ENCODE data around the gene CD58. TPM values are rescaled to one million over a fixed set of nuclear protein-coding genes. Genes with fewer than 3 reads are reported as not detected.
"Not testable (repeated sequence)": the region's sequence is repeated elsewhere in the genome, so short reads cannot be mapped to it uniquely, and the experiment has no call there.

The CD58 gene
- total and polyA plus RNA-seq, 2 of the 4 experiments (the other 2 are of a cell fraction) = 5.4 to 5.7 TPM

GRCh38 chr1:116593401-116593800, 22.6 kb upstream of the CD58 start:
- H3K36me3 ChIP-seq (ENCODE audit: control insufficient read depth, insufficient read depth, low read length); POLR2A ChIA-PET (ENCODE audit: unreplicated experiment); CTCF ChIA-PET; H3K56ac ChIP-seq (ENCODE audit: extremely low read depth, insufficient read depth, low read length); H3K23ac ChIP-seq (ENCODE audit: low read depth, low read length); H3K9ac ChIP-seq (ENCODE audit: low read depth, low read length); H3K4me1 ChIP-seq (ENCODE audit: control insufficient read depth, insufficient read depth, low read length); H2BK15ac ChIP-seq (ENCODE audit: low read depth, low read length); BruUV-seq (replicated peaks); H3K14ac ChIP-seq (replicated peaks; ENCODE audit: low read depth, low read length); H3K27me3 ChIP-seq (ENCODE audit: control insufficient read depth, insufficient read depth, low read length); DNase-seq; H3K79me1 ChIP-seq (ENCODE audit: low read depth in 1 of 2, low read length in 2 of 2); H2BK120ac ChIP-seq (ENCODE audit: low read depth, low read length); H2BK20ac ChIP-seq (ENCODE audit: low read depth, low read length); H4K8ac ChIP-seq (ENCODE audit: low read depth in 2 of 2, low read length in 2 of 2); H2AK5ac ChIP-seq (ENCODE audit: low read depth, low read length); ATAC-seq (ENCODE audit: low read depth); H4K5ac ChIP-seq (ENCODE audit: low read depth, low read length); H3K4me3 ChIP-seq (ENCODE audit: insufficient read depth, low read depth, low read length); H2AFZ ChIP-seq (replicated peaks; ENCODE audit: low read length, poor library complexity); in situ Hi-C loops (cut with MboI; ENCODE audit: low sequenced_read_pairs); H2AK9ac ChIP-seq (replicated peaks; ENCODE audit: low read depth, low read length, poor library complexity); H4K91ac ChIP-seq (ENCODE audit: insufficient read depth, low read depth, low read length); H3K4me2 ChIP-seq (ENCODE audit: low read depth, low read length); H4K20me1 ChIP-seq (ENCODE audit: insufficient read depth, low read length); intact Hi-C loops (cut with micrococcal nuclease); H3K27ac ChIP-seq (ENCODE audit: insufficient read depth, low read length); dilution Hi-C loops (cut with HindIII; ENCODE audit: low sequenced_read_pairs, unreplicated experiment); H3K4ac ChIP-seq (ENCODE audit: low read depth, low read length); H3K9me3 ChIP-seq (ENCODE audit: control insufficient read depth, insufficient read depth, low read length); H2BK5ac ChIP-seq (ENCODE audit: low read depth, low read length, poor library complexity, severe bottlenecking); H3K18ac ChIP-seq (ENCODE audit: low read depth, low read length); H3K9me1 ChIP-seq (ENCODE audit: insufficient read depth, low read length): not testable (repeated sequence)
- no CpG with 5 or more reads among the region's 5 CpGs for WGBS, 2 experiments (ENCODE audit: extremely low coverage in 2 of 2, insufficient read length in 1 of 2)

GRCh38 chr1:116591951-116592605, 21.3 kb upstream of the CD58 start:
- H3K79me1 ChIP-seq (ENCODE audit: low read depth in 1 of 2, low read length in 2 of 2); H3K23ac ChIP-seq (ENCODE audit: low read depth, low read length); H3K4me3 ChIP-seq (ENCODE audit: insufficient read depth, low read depth, low read length); H3K36me3 ChIP-seq (ENCODE audit: control insufficient read depth, insufficient read depth, low read length); H2AK5ac ChIP-seq (ENCODE audit: low read depth, low read length); in situ Hi-C loops (cut with MboI; ENCODE audit: low sequenced_read_pairs); BruUV-seq (replicated peaks); H2BK120ac ChIP-seq (ENCODE audit: low read depth, low read length); H2BK20ac ChIP-seq (ENCODE audit: low read depth, low read length); H2BK15ac ChIP-seq (ENCODE audit: low read depth, low read length); H3K9me3 ChIP-seq (ENCODE audit: control insufficient read depth, insufficient read depth, low read length); H3K27me3 ChIP-seq (ENCODE audit: control insufficient read depth, insufficient read depth, low read length); H2AFZ ChIP-seq (replicated peaks; ENCODE audit: low read length, poor library complexity); H4K8ac ChIP-seq (ENCODE audit: low read depth in 2 of 2, low read length in 2 of 2); H3K4ac ChIP-seq (ENCODE audit: low read depth, low read length); H3K14ac ChIP-seq (replicated peaks; ENCODE audit: low read depth, low read length); POLR2A ChIA-PET (ENCODE audit: unreplicated experiment); H3K4me1 ChIP-seq (ENCODE audit: control insufficient read depth, insufficient read depth, low read length); H2AK9ac ChIP-seq (replicated peaks; ENCODE audit: low read depth, low read length, poor library complexity); H4K91ac ChIP-seq (ENCODE audit: insufficient read depth, low read depth, low read length); H3K18ac ChIP-seq (ENCODE audit: low read depth, low read length); DNase-seq; H4K20me1 ChIP-seq (ENCODE audit: insufficient read depth, low read length); H4K5ac ChIP-seq (ENCODE audit: low read depth, low read length); H3K4me2 ChIP-seq (ENCODE audit: low read depth, low read length); H3K56ac ChIP-seq (ENCODE audit: extremely low read depth, insufficient read depth, low read length); H3K9me1 ChIP-seq (ENCODE audit: insufficient read depth, low read length); H3K27ac ChIP-seq (ENCODE audit: insufficient read depth, low read length); intact Hi-C loops (cut with micrococcal nuclease); H3K9ac ChIP-seq (ENCODE audit: low read depth, low read length); ATAC-seq (ENCODE audit: low read depth); dilution Hi-C loops (cut with HindIII; ENCODE audit: low sequenced_read_pairs, unreplicated experiment); H2BK5ac ChIP-seq (ENCODE audit: low read depth, low read length, poor library complexity, severe bottlenecking): not testable (repeated sequence)
- CTCF ChIA-PET = interaction anchor here (0.7 kb wide), 1 partner anchor 350 kb away, joined by 3 read pairs; no protein-coding TSS in a partner anchor
- WGBS, 2 experiments (ENCODE audit: extremely low coverage in 2 of 2, insufficient read length in 1 of 2) = no CpG with 5 or more reads among the region's 7 CpGs
